Adrenal gland (tissue), 12 donors: ENCODE measurements around the gene NAP1L4. TPM values are rescaled to one million over a fixed set of nuclear protein-coding genes. Genes with fewer than 3 reads are reported as not detected.

Experiments
- DNase-seq, 7 donors: peaks; one replicate each; pipeline ENCODE4 v3.0.0-alpha.2; 2019 to 2020
- H3K27ac ChIP-seq, 5 donors: fragments of 200-600 bp; sonication (generic) in 4 of 5; 1 replicate in 3 of 5; 2 replicates in 2 of 5; pipeline versions ENCODE4 v1.5.1 to v1.8.0; 2016 to 2020; ENCODE audit warnings: mild to moderate bottlenecking in 1 of 5
- H3K27me3 ChIP-seq: fragments of 200-600 bp; 2 replicates; pipeline ENCODE4 v1.8.0; 2021
- H3K36me3 ChIP-seq, 2 donors: fragments of 200-600 bp; replicated peaks in 1 of 2; 1 replicate in 1 of 2; 2 replicates in 1 of 2; pipeline versions ENCODE4 v1.5.1 to v1.8.0; 2018 to 2022
- H3K4me1 ChIP-seq, 2 donors: fragments of 200-600 bp; replicated peaks in 1 of 2; 1 replicate in 1 of 2; 2 replicates in 1 of 2; pipeline versions ENCODE4 v1.5.1 to v1.8.0; 2018 to 2021
- H3K4me3 ChIP-seq, 4 donors: fragments of 200-600 bp; sonication (generic) in 3 of 4; one replicate each; pipeline ENCODE4 v1.5.1; 2016 to 2018
- H3K9me3 ChIP-seq, 3 donors: fragments of 200-600 bp; sonication (generic) in 1 of 3; replicated peaks in 1 of 3; 1 replicate in 2 of 3; 2 replicates in 1 of 3; pipeline versions ENCODE4 v1.5.1 to v1.8.0; 2016 to 2021
- POLR2A ChIP-seq, 2 donors: fragments of 450-650 bp; IDR thresholded peaks; one replicate each; pipeline ENCODE4 v1.6.1; 2017; ENCODE audit warnings: antibody characterized with exemption in 2 of 2, mild to moderate bottlenecking in 2 of 2, moderate library complexity in 1 of 2
- WGBS, 4 donors: extraction: QIAGEN DNeasy Blood & Tissue Kit in 2 of 4; methylation state at CpG; one replicate each; pipeline versions ENCODE4 v1.1.5 to v1.1.7; 2013 to 2017; 5-methylcytosine and 5-hydroxymethylcytosine counted together
- intact Hi-C, 2 donors: fragments of 100-400 bp; cut with DNase I; formaldehyde crosslinking; loops; one replicate each; pipeline versions ENCODE4 v1.14.1 to v1.15.0; 2022 to 2023
- polyA plus RNA-seq, 3 donors: library from polyadenylated mRNA; stranded (reverse); fragments of 200-250 nt in 2 of 3; fragments of 350-450 nt in 1 of 3; fragmentation: Illumina TruSeq in 1 of 3; extraction: RNeasy Lipid Tissue Mini Kit (QIAGEN cat#74804) in 1 of 3; gene quantifications; one replicate each; pipeline ENCODE4 v1.2.3, GENCODE V29; 2013 to 2014
- total RNA-seq, 9 donors: library from RNA; depleted of rRNA in 4 of 9; stranded (reverse); fragments of >200 nt in 4 of 9; fragments of 120-200 nt in 1 of 9; fragmentation: NEBNext Ultra II Directional in 1 of 9; extraction: Animal tissue kit (Norgen Biotek cat#: 25700) in 1 of 9; gene quantifications; one replicate each; pipeline versions ENCODE4 v1.1.0 to v1.2.4, GENCODE V29; 2013 to 2023
- TF ChIP-seq, protein P1 (sequence below), 6 experiments: fragments of 450-650 bp in 4 of 6; fragments of 200-600 bp in 2 of 6; sonication (generic) in 1 of 6; IDR thresholded peaks; 1 replicate in 5 of 6; 2 replicates in 1 of 6; pipeline versions ENCODE4 v1.5.1 to v1.8.0; 2016 to 2021; ENCODE audit warnings: antibody characterized with exemption in 6 of 6, mild to moderate bottlenecking in 2 of 6, moderate library complexity in 1 of 6
- donor health status: healthy with polysubstance abuse.
- donor health status: Bipolar disorder and iron deficiency.
- donor health status: DM: yes; HTN: yes; CAD: no.
- donor health status: DM: no; HTN: no; CAD: no.
- donor health status: DM: no; HTN: no; CAD: no.
- donor health status: DM: yes; HTN: yes; CAD: no.

Gene NAP1L4
- total and polyA plus RNA-seq, 12 donors, result 39.7 to 128 (median 79.9) TPM

DNA sequence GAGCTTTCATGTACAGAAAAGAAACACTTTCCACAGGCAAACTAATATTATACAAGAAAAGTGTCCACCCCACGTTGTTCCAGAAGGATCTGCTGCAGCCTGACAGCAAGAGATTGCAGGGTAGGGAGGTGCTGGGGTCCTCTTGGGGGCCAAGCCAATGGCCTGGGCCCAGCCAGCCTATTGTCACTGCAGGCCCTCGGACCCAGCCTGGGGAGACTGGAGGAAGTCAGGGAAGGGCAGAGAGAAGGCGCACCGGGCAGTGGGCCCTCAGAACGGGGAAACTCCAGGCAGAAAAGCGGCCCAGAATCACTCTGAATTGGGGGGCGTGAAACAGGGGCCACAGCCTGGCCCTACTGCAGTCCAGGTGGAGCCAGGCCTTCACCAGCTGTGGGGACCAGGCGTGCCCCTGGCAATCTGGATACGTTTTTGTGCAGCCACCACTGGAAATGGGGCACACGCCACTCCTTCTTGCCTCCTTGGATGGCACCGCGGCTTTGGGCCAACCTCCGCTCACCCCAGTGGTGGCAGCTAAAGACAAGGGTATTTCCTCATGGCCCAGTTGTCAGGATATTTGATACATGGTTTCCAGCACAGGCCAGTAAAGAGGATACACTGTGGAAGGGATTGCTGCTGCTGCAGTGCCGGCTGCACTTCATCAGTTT, 3.9 kb upstream of the NAP1L4 start:
- DNase-seq, result peak in 2 of 7 donors; percentile 12 to 50
- Histone ChIP-seq H3K9me3 (no peaks in the 10 kb centered on the region), H3K4me1 (peaks cover 0 to 7% of the 10 kb centered on the region in 2 donors), H3K4me3 (no peak overlapping the region), H3K36me3 (peaks cover 0 to 7% of the 10 kb centered on the region in 2 donors), H3K27me3 (no peaks in the 10 kb centered on the region), H3K27ac (no peak overlapping the region)
- WGBS, 4 donors, result 79 to 88% (median 83%) methylated on average over 12 to 14 of the region's 14 CpGs
- TF ChIP-seq POLR2A (IDR thresholded peaks at IDR 0.05), result no peak
- TF ChIP-seq, protein P1, sequence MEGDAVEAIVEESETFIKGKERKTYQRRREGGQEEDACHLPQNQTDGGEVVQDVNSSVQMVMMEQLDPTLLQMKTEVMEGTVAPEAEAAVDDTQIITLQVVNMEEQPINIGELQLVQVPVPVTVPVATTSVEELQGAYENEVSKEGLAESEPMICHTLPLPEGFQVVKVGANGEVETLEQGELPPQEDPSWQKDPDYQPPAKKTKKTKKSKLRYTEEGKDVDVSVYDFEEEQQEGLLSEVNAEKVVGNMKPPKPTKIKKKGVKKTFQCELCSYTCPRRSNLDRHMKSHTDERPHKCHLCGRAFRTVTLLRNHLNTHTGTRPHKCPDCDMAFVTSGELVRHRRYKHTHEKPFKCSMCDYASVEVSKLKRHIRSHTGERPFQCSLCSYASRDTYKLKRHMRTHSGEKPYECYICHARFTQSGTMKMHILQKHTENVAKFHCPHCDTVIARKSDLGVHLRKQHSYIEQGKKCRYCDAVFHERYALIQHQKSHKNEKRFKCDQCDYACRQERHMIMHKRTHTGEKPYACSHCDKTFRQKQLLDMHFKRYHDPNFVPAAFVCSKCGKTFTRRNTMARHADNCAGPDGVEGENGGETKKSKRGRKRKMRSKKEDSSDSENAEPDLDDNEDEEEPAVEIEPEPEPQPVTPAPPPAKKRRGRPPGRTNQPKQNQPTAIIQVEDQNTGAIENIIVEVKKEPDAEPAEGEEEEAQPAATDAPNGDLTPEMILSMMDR (IDR thresholded peaks at IDR 0.05), result no peak
- intact Hi-C loops, result no loop called here

DNA sequence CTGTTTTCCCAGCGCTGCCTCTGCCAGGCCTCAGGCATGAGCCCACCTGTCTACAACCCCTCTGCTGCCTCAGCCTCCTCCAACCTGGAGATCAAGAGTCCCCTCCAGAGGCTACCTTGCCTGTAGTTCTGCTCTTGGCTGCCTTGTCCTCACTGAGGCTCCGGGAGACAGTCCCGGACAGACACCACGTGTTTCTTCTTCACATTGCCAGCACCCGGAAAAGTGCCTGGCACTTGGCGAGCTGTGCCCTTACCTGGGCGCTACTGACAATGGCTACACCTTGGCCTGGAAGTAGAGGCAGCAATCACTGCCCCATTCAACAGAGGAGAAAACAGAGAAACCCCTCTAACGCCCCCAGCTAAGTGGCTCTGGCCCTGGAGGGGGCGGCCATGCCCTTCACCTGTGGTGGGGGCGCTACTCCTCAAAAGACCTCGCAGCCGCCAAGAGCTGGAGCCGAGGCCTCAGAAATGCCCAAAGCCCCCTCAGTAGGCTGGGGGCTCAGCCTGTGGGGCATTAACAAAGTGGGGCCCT, 3.0 kb upstream of the NAP1L4 start:
- intact Hi-C loops, result no loop called here
- peak in 2 of 7 donors; percentile 2 to 44 for DNase-seq
- Histone ChIP-seq H3K27me3 (no peaks in the 10 kb centered on the region), H3K36me3 (peaks cover 0 to 2% of the 10 kb centered on the region in 2 donors), H3K9me3 (no peaks in the 10 kb centered on the region), H3K4me1 (peaks cover 3 to 16% of the 10 kb centered on the region in 2 donors), H3K27ac (no peak overlapping the region), H3K4me3 (no peak overlapping the region)
- 77 to 85% (median 83%) methylated on average over 6 to 13 of the region's 13 CpGs for WGBS, 4 donors
- TF ChIP-seq POLR2A (IDR thresholded peaks at IDR 0.05), result no peak
- TF ChIP-seq, protein P1 (IDR thresholded peaks at IDR 0.05), result no peak

GRCh38 chr11:2994336-2994730, 2.2 kb upstream of the NAP1L4 start:
- DNase-seq, result peak in 1 of 7 donors; percentile 45
- intact Hi-C loops, result no loop called here
- H3K4me3 ChIP-seq, result no peak overlapping the region
- no peak overlapping the region for H3K27ac ChIP-seq
- no peaks in the 10 kb centered on the region for H3K9me3 ChIP-seq
- TF ChIP-seq, protein P1 (IDR thresholded peaks at IDR 0.05), result no peak
- no peak for TF ChIP-seq POLR2A (IDR thresholded peaks at IDR 0.05)
- 82 to 86% (median 85%) methylated on average over 4 of the region's 4 CpGs for WGBS, 4 donors
- H3K36me3 ChIP-seq, result no peaks in the 10 kb centered on the region
- no peaks in the 10 kb centered on the region for H3K27me3 ChIP-seq
- H3K4me1 ChIP-seq, result peaks cover 6 to 24% of the 10 kb centered on the region in 2 donors

GRCh38 chr11:2992997-2993325, 832 bp upstream of the NAP1L4 start:
- intact Hi-C loops, result no loop called here
- WGBS, 4 donors, result 39 to 48% (median 41%) methylated on average over 6 to 7 of the region's 7 CpGs
- Histone ChIP-seq H3K27ac (no peak overlapping the region), H3K9me3 (no peaks in the 10 kb centered on the region), H3K36me3 (no peaks in the 10 kb centered on the region), H3K4me3 (peak overlapping the region in 2 of 4 donors; percentile 72 to 96), H3K27me3 (no peaks in the 10 kb centered on the region), H3K4me1 (peaks cover 12 to 37% of the 10 kb centered on the region in 2 donors)
- DNase-seq, result no peak
- no peak for TF ChIP-seq POLR2A (IDR thresholded peaks at IDR 0.05)
- TF ChIP-seq, protein P1 (IDR thresholded peaks at IDR 0.05), result no peak
